ENCODE data around the gene ADAMTS5.

Gene ADAMTS5

DNA sequence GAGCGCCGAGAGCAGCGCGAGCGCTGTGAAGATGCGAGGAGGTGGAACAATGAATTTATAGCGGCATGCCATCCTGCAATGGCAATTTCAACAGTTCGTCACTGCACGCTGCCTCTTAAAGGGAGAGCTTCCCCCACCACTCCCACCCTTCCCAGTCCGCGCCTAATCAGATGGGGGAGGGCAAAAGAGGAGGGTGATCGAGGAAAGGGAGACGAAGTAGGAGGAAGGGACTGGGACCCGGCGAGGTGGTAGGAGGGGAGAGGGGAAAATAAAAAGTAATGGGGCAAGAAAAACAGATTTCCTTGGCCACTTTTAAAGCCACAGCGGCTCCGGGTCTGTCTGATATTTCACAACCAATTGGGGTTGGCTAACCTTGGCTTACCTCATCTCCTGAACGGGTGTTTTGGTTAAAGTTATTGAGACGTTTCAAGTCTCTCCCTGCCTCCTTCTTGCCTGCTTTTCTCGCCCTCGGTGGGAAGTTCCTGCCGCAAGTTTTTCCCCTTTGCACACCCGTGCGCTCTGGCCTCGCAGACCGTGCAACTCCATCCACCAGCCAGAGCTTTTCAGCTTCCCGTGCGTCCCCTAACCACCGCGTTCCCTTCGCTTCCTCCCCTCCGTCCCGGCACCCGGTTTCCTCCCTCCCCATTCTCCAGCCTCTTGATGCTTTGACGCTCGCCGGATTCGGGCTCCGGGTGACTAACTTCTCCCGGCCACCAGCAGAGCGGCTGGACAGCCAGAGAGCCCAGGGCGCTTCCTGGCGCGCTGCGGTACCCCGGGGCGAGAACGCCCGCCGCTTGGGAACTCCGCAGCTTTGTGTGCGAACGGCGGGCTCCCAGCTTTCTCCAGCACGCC is at the start of gene ADAMTS5:
ADAMTS5 (minus strand) TSS at position 27 of the 852 bp plus-strand sequence. CDS start 697 bp downstream, outside the sequence.
- DNase-seq (ENCODE audit: low spot score) = no peak

DNA sequence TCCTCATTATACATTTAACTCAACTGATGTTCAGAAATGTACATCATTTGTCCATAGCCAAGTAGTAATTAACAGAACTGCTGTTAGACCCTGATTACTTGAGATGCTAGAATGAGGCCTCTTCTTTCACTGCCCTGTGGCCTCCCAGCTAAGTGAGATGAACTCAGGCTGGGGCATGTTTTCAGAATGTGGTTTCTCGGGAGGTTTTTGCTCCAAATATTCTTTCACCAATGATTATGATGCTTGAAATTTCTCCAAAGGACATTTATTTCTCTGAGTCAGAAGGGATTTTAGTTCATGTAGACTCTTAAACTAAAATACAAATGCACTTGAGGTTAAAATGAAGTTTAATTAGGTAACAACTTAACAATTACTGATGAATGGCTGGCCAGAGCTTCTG is 34.6 kb upstream of the ADAMTS5 start:
- no peak for DNase-seq (ENCODE audit: low spot score)

DNA sequence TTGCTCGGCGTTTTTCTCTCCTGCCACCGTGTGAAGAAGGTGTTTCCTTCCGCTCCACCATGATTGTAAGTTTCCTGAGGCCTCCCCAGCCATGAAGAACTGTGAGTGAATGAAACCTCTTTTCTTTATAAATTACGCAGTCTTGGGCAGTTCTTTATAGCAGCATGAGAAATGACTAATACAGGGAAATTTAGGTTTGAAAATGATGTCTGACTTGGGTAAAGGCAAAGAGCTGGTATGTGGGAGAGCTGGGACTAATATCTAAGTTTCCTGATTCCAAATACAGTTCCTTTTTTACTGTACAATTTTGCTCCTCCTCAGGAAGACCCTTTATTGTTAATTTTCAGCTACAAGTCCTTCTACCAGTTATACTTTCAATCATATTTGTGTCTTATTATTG is 16.7 kb upstream of the ADAMTS5 start:
- DNase-seq (ENCODE audit: low spot score) = no peak

DNA sequence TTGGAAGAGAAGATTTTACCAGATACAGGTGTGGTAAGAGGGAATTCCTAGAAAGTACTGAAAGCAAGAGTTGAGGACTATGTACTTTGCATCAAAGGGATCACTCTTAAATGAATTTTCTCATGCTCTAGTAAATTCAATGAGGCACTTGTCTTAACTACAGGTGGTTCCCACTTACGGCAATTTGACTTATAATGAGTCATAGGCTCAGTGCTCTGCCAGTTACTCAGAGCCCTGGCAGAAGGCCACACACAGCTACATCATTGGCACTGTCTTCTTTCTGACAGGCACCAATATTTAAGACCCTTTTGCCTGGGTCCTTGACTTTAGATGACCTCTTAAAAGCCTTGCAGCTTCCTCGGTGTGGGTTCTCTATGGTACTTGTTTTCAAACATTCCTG is 15.9 kb upstream of the ADAMTS5 start:
- no peak for DNase-seq (ENCODE audit: low spot score)

DNA sequence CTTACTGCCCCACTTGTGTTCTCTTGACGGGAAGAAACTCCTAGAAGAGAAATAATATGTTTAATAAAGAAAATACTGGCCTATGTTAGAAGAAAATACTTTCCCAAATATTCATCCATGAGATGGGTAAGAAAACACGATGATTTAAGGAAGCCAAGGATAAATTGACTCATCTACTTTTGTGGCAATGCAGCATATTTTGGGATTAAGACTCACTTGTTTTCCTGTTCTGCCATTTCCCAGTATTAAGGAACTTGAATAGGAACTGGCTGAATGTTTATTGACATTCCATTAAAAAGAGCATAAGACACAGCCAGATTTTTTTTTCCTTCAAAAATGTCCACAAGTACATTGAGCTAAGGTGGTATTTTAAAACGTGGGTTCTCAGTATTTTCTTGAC is 10.9 kb upstream of the ADAMTS5 start:
- DNase-seq (ENCODE audit: low spot score) = no peak

DNA sequence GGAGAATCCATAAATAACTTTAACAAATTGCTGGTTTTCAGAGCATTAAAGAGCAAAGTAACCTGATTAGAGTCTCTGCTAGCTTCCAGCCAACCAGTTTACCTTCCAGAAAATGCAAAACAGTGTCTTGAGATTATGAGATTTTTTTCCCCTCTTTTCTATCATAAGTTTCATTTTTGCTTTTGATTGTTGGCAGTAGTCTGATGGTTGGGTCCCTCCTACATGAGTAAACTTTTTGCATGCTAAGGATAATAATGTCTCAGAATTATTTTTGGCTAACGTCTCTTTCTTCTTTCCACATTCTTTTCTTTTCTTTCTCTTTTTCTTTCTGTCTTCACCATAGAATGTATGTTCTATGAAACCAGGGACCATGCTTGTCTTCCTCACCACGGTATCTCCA is 6.3 kb upstream of the ADAMTS5 start:
- DNase-seq (ENCODE audit: low spot score) = no peak

DNA sequence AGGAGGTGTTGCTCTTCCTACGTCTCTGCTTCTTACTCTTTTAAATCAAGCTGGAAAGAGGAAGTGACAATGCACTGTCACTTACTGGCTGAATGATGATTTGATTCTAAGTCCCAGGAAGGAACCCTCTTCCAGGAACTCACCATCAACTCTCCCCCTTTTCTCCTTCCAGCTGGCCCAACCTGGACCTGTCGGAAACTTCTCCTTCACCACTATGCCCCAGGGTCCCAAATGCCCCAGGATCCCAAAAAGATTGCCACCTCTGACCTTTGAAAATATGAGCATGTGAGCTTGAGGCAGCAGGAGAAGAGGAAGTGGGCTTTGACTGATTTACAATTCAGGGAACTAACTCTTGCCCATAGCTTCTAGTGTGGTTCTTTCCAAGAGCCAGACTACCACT is 5.3 kb upstream of the ADAMTS5 start:
- DNase-seq (ENCODE audit: low spot score) = peak; percentile 3

DNA sequence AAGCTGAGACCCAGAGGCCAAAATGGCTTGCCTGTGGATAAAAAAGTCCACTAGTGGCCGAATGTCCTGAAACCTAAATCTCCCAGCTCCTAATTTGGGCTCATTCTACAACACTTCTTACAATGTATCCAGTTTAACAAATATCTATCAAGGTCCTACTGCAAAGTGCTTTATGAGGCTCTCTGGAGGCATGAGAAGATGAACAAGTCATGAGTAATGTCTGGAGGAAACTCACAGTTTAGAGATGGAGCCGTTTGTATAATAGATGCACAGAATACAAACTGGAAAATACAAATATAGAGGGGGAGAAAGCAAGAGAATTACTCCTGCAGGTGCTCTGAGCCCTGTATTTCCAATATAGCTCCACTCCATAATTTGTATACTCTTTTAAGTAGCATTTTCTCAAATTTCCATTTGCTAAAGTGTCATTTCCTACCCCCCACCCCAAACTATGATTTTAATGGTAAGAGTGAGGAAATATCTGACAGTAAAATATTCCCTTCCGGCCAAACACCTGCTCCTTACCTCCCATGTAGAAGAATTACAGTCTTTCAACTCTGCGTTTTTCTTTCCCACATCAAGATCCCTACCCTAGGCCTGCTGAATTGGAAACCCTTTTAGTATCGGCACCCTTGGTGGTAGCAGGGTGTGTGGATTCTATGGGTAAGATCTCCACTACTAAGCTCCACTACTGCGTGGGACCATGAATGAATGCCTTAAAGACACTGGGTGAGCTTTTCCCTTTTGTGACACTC is 3.3 kb upstream of the ADAMTS5 start:
- DNase-seq (ENCODE audit: low spot score) = no peak

DNA sequence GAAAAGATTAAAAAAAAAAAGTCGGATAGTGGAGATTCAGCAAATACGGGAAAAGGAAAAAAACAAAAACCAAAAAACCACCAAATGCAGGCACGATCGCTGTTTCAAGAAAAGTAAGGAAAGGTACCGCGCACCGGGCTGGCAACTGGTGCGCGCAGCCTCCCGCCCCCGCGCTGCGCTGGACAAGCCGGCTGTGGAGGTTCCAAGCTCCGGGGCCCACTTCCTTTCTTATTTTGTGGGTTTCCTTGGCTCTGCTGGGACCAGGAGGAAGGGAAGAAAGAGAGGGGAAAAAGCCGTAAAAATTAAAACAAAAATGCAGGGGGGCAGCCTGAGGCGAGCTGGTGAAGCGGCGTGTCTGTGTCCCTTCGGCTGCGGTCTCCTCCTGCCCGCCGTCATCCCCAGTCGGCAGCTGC is 233 bp downstream of the ADAMTS5 start:
- no peak for DNase-seq (ENCODE audit: low spot score)

DNA sequence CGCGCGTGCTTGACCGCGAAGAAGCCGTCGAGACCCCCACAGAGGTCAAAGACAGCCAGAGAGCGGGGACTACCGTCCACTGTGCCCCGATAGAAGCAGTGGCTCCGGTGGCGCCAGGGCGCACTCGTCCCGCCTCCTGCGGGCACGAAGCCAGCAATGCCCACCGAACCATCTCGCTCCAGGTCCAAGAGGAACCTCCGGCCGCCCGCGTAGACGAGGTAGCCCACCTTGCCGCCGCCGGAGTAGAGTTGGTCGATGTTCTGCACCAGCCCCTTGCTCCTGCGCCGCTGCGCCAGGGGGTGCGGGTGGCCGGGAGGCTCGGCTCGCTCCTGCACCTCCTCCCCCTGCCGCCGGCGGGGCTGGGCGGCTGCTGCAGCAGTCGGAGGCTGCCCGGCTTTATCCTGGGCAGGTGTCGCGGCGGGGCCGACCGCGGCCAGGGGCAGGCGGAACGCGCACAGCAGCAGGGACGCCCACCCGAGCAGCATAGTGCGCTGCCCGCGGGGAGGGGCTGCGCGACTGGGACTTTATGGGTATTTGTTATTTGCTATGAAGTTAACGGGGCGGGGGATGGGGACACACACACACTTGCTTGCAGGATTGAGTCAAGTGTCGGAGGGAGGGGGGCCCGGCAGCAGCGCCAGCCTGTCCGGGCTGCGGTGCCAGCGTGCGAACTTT is 844 bp downstream of the ADAMTS5 start:
- no peak for DNase-seq (ENCODE audit: low spot score)

DNA sequence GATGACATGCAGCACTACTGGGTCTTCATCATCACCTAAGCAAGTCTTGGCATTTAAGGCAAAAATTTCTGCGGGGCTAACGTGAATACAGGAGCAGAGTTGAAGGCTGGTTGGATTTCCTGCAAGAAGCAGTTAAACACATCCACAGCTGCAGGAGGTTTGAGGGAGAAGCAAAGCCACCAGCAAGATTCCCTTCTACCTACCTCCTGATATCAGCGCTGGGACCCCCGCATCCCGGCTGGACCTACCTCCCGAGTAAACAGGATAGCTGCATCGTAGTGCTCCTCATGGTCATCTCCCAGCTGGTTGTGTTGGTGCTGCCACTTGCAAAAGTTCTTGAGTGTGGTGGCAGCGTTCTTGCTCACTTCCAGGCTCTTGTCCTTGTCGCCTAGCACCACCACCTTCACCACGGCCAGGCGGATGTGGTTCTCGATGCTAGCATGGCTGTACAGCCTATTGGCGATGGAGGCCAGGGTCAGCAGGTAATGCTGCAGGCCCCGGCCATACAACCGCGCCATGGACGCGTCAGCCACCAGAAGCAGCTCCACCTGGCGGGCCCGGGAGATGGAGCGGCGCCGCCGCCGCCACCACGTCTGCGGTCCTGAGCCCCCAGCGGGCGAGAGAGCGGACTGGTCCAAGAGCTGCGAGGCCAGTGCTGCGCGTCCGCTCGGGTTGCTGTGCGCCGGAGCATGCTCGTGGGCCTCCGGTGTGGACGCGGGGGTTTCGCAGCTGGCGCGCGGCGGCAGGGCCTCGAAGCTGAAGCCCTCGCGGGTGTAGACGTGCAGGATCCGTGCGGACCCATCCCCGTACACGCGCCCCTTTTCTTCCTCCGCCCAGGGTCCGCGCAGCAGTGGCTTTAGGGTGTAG is 1.6 kb downstream of the ADAMTS5 start:
- DNase-seq (ENCODE audit: low spot score) = no peak

DNA sequence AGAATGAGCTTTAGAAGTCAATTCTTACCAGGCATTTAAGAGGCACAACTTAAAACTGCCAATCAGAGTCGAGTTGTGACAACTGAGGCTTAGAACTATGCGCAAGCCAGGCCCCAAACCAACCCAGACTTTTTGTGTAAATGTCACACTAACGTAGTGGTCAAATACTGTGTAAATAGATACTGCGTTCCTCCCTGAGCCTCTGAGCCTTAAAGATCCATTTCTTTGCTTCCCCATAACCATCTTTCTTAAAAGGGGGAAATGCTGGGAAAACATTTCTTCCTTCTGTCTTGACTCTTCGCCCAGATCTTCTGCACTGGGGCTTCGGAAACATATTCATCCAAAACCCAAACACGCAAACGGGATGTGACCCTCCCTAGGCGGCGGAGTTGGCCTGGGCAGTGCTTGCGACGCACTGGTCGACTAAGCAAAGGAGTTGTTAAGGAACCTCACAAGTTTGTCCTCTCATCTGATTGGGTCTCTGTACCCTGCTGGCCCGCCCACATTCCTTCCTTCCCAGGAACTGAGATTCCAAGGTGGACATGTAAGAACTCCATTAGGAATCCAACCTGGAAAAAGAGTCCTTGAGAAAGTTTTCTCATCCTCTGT is 2.6 kb downstream of the ADAMTS5 start:
- no peak for DNase-seq (ENCODE audit: low spot score)

DNA sequence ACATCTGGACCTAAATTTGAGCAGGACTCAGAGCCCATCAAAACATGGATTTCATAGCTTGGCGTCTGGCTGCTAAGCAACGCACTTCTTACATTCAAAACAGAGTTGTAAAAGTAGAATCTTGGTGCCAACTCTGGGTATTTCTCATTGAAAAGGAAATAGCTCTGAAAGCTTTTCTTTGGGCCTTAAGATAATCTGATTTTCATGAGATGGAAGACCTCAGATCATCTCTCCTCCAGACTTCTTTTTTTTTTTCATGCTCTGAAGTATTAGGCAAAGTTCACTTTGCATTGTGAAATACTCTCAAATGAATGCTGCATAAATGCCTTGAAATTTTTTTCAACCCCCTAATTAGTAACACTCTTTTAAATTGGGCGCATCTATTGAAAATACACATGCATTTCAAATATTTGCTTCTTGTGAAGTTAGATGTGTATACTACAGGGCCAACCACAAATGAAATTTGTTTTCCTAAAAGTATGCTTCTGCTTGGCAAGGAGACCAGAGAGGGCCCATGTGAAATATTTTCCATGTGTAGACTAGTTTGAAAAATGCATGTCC is 4.2 kb downstream of the ADAMTS5 start:
- DNase-seq (ENCODE audit: low spot score) = no peak

DNA sequence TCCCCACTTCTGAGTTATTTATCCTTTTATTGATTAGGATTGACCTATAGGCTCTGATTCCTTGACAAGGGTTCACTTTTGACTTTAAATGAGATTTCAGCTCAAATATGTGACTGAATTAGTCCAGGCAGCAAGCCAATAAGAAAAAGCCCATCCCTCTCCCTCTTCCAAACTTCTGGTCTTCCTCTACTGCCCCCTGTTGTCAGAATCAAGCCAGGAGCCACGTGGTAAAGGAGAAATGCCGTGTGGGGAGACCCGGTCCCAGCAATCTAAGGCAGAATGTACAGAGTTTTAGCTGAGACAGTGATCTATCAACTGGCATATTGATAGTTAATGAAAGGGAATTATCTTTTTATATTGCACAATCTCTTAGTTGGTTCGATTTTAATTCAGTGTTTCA is 5.2 kb downstream of the ADAMTS5 start:
- peak; percentile 41 for DNase-seq (ENCODE audit: low spot score)

DNA sequence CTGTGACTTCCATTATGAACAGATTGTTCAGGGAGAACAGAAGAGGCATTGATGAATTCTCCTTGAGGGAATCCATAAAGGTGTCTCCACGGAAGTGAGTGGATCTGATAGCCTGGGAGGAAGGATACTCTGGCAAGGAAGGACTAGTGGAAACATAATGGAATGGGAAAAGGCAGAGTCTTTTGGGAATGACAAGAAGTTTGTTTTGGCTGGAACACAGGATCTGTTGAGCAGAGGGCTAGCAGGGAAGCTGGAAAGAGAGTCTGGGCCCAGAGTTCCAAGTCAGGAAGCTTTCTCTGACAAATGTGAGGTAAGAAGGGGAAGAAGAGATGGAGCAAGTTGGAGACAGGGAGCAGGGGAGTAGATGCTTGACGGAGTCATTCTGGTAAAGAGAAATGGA is 8.1 kb downstream of the ADAMTS5 start:
- DNase-seq (ENCODE audit: low spot score) = no peak

DNA sequence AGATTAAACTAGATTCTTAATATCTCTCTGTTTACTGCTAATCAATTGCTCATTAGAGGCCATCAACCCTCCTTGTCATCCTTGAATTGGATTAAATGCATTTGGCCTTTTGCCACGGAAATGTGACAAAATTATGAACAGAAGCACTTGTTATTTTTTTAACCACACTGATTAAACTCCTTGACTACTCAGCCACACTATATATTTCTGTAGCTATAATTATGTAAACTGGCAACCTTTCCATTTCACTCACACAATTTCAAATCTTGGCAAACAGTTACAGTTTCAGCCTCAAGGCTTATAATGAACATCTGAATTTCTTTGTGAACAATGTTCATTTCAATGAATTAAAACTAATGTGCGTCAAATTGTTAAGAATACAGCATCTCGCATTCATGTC is 10.1 kb downstream of the ADAMTS5 start:
- DNase-seq (ENCODE audit: low spot score) = no peak

DNA sequence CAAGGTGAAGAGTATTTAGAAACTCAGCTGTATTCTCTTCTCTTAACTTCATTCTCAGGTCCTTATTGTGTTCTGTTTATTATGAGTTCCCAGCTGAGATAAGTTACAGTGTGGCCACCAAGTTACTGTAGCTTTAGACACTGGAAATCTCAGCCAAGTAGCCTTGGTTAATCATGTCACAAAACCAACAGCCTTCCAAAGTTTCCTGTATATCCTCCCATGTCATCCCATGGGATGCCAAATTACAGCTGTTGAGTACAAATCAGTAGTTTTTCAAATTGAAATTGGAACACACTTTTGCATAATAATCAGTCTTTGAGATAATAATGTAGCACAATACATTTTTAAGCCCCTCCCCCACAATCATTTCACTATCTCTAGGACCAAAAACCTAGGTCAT is 10.7 kb downstream of the ADAMTS5 start:
- no peak for DNase-seq (ENCODE audit: low spot score)

DNA sequence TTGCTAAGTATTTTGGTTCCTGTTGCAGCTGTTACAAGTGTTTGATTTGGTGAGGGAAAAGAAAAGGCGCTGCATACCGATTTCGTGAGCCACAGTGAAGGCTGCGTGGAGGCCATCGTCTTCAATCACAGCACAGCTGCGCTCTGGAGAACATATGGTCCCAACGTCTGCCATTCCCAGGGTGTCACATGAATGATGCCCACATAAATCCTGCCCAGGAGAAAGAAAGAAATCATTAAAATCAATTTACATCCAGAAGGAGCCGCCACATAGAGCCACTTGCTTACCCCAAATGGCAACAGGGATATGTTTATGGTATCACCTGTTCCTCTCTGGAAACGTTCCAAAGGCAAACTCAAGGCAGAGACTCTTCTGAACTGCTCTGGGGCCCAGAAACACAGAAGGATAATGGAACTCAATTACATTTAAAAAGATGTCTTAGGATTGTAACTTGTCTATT is 12.2 kb downstream of the ADAMTS5 start:
- DNase-seq (ENCODE audit: low spot score) = no peak

DNA sequence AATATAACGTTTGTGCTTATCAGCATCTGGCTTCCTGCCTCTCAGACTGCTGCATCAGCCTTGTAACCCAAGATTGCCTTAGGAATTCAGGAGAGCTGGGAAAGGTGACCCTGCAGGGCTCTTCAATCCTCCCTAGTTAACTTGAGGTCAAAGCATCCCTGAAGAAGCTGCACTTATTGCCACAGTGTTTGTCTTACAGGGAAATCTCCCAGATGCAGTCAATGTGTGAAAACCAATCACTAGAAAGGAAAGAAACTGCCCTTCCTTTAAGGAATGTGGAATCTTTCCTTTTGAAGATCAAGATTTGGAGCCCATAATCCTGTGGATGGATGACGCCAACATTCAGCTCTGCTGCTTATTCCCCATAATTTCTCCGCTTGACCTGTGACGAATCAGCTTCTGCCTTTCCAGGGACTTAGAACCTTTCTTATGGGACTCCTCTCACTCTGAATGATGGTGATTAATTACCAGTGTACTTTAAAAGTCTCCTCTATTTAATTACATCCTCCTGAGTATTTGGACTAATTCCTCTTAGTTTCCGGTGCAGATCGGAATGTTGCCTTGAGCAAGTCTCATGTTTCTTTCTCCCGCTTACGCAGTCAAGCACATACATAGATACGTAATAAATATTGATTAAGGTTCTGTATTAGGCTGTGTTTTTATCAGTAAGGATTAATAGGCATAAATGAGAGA is 14.4 kb downstream of the ADAMTS5 start:
- DNase-seq (ENCODE audit: low spot score) = no peak

DNA sequence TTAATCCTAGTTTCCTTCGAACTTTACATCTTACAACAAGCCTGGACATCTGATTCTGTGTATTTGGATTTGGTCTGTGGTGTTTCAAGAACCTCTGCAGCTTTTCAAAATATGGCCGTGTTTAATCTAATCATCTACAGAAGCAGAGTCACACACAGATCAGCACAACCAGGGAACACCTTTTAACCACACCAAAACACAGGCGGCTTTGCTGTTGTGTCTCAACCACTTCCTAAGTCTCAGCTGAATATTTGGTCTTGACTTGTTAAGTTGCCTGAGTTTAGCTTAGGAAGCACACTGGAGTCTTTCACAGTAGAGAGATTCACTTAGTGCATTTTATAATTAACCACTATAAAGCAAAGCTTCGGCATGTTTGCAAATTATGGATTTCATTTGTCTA is 17.1 kb downstream of the ADAMTS5 start:
- DNase-seq (ENCODE audit: low spot score) = no peak
